ENCODE results near the gene AOC3. TPM values are rescaled to one million over a fixed set of nuclear protein-coding genes. Genes with fewer than 3 reads are reported as not detected.

Gene AOC3
- total RNA-seq, 4 donors from 2014 or later: 48.3 to 196 (median 108) TPM

GRCh38 chr17:42844761-42845555 lies 6.0 kb upstream of the AOC3 start:
- TF ChIP-seq POLR2AphosphoS5 (IDR thresholded peaks at IDR 0.05): no peak
- TF ChIP-seq EP300 (IDR thresholded peaks at IDR 0.05): no peak
- no peak for TF ChIP-seq CTCF (IDR thresholded peaks at IDR 0.05)
- no peak for TF ChIP-seq POLR2A (IDR thresholded peaks at IDR 0.05)
- no peak for ATAC-seq
- no peaks in the 10 kb centered on the region for H3K9me3 ChIP-seq
- peak overlapping the region in 3 of 4 donors; percentile 29 to 66 (median 59) for H3K27ac ChIP-seq
- H3K4me1 ChIP-seq: peaks cover 0 to 52% (median 8%) of the 10 kb centered on the region in 3 donors
- no peaks in the 10 kb centered on the region for H3K27me3 ChIP-seq
- WGBS, 2 donors (ENCODE audit: low coverage in 1 of 2): 86 to 93% methylated on average over 1 to 6 of the region's 24 CpGs
- peaks cover 0 to 60% of the 10 kb centered on the region in 2 donors for H3K36me3 ChIP-seq
- H3K4me3 ChIP-seq: no peak overlapping the region

GRCh38 chr17:42845556-42845917 lies 5.5 kb upstream of the AOC3 start:
- Histone ChIP-seq H3K36me3 (peaks cover 0 to 55% of the 10 kb centered on the region in 2 donors), H3K4me1 (peaks cover 0 to 58% (median 11%) of the 10 kb centered on the region in 3 donors), H3K4me3 (no peak overlapping the region), H3K27ac (peak overlapping the region in 3 of 4 donors; percentile 56 to 66 (median 59)), H3K9me3 (no peaks in the 10 kb centered on the region), H3K27me3 (no peaks in the 10 kb centered on the region)
- ATAC-seq: no peak
- TF ChIP-seq POLR2AphosphoS5 (IDR thresholded peaks at IDR 0.05) (no peak), CTCF (IDR thresholded peaks at IDR 0.05) (no peak), POLR2A (IDR thresholded peaks at IDR 0.05) (no peak), EP300 (IDR thresholded peaks at IDR 0.05) (no peak)
- WGBS, 2 donors (ENCODE audit: low coverage in 1 of 2): 95% methylated on average over 3 of the region's 12 CpGs; no CpG with 5 or more reads in 1 of the 2 donors

GRCh38 chr17:42845918-42846593 lies 4.9 kb upstream of the AOC3 start:
- Histone ChIP-seq H3K9me3 (no peaks in the 10 kb centered on the region), H3K4me3 (no peak overlapping the region), H3K36me3 (peaks cover 0 to 50% of the 10 kb centered on the region in 2 donors), H3K27me3 (no peaks in the 10 kb centered on the region), H3K4me1 (peaks cover 0 to 62% (median 13%) of the 10 kb centered on the region in 3 donors), H3K27ac (peak overlapping the region in 3 of 4 donors; percentile 56 to 66 (median 59))
- 63% methylated on average over 2 of the region's 7 CpGs; no CpG with 5 or more reads in 1 of the 2 donors for WGBS, 2 donors (ENCODE audit: low coverage in 1 of 2)
- ATAC-seq: peak; percentile 11
- TF ChIP-seq CTCF (IDR thresholded peaks at IDR 0.05) (no peak), EP300 (IDR thresholded peaks at IDR 0.05) (no peak), POLR2AphosphoS5 (IDR thresholded peaks at IDR 0.05) (no peak), POLR2A (IDR thresholded peaks at IDR 0.05) (no peak)

- ATAC-seq: peak; percentile 56
- no peaks in the 10 kb centered on the region for H3K27me3 ChIP-seq
- H3K4me1 ChIP-seq: peaks cover 0 to 63% (median 13%) of the 10 kb centered on the region in 3 donors
- no peak overlapping the region for H3K4me3 ChIP-seq
- peak overlapping the region in 3 of 4 donors; percentile 56 to 66 (median 59) for H3K27ac ChIP-seq
- TF ChIP-seq POLR2AphosphoS5 (IDR thresholded peaks at IDR 0.05) (peak; percentile 59), CTCF (IDR thresholded peaks at IDR 0.05) (no peak)
- 56 to 68% methylated on average over 5 to 8 of the region's 9 CpGs for WGBS, 2 donors (ENCODE audit: low coverage in 1 of 2)
- peaks cover 0 to 43% of the 10 kb centered on the region in 2 donors for H3K36me3 ChIP-seq
- no peaks in the 10 kb centered on the region for H3K9me3 ChIP-seq
Measured at GRCh38 chr17:42846594-42847280, 4.3 kb upstream of the AOC3 start.

Data from gastroesophageal sphincter (tissue), 4 donors.